Ascending aorta (tissue), 2 donors: Measurements from ENCODE around the gene KLHDC4. TPM values are rescaled to one million over a fixed set of nuclear protein-coding genes. Genes with fewer than 3 reads are reported as not detected.

Source experiments
- DNase-seq, 2 donors: peaks; one replicate each; pipeline ENCODE4 v3.0.0-alpha.2; 2019; ENCODE audit warnings: low spot score in 2 of 2
- H3K27ac ChIP-seq, 2 donors: fragments of 200-600 bp; sonication (generic); one replicate each; pipeline ENCODE4 v1.5.1; 2016 to 2017; ENCODE audit warnings: mild to moderate bottlenecking in 1 of 2
- H3K27me3 ChIP-seq: fragments of 200-600 bp; sonication (generic); one replicate; pipeline ENCODE4 v1.5.1; 2017
- H3K36me3 ChIP-seq, 2 donors: fragments of 200-600 bp; sonication (generic); one replicate each; pipeline ENCODE4 v1.5.1; 2016
- H3K4me1 ChIP-seq, 2 donors: fragments of 200-600 bp; sonication (generic); one replicate each; pipeline ENCODE4 v1.5.1; 2016 to 2017; ENCODE audit warnings: mild to moderate bottlenecking in 1 of 2
- H3K4me3 ChIP-seq, 2 donors: fragments of 200-600 bp; sonication (generic); one replicate each; pipeline ENCODE4 v1.5.1; 2016 to 2017; ENCODE audit warnings: mild to moderate bottlenecking in 1 of 2
- H3K9me3 ChIP-seq, 2 donors: fragments of 200-600 bp; sonication (generic); one replicate each; pipeline ENCODE4 v1.5.1; 2016
- intact Hi-C: fragments of 100-400 bp; cut with DNase I; formaldehyde crosslinking; loops from one replicate; pipeline ENCODE4 v1.15.1; 2023
- total RNA-seq: library from RNA; depleted of rRNA; stranded (reverse); fragments of >200 nt; gene quantifications from one replicate; pipeline ENCODE4 v1.1.0, GENCODE V29; 2016
- TF ChIP-seq, protein P1 (sequence below), 3 experiments: fragments of 200-600 bp in 2 of 3; fragments of 450-650 bp in 1 of 3; sonication (generic) in 2 of 3; IDR thresholded peaks; one replicate each; pipeline ENCODE4 v1.5.1; 2016 to 2019; ENCODE audit warnings: antibody characterized with exemption in 3 of 3, mild to moderate bottlenecking in 1 of 3, moderate library complexity in 1 of 3

Gene KLHDC4
- total RNA-seq, 1 donor from 2014 or later: 38.4 TPM

DNA sequence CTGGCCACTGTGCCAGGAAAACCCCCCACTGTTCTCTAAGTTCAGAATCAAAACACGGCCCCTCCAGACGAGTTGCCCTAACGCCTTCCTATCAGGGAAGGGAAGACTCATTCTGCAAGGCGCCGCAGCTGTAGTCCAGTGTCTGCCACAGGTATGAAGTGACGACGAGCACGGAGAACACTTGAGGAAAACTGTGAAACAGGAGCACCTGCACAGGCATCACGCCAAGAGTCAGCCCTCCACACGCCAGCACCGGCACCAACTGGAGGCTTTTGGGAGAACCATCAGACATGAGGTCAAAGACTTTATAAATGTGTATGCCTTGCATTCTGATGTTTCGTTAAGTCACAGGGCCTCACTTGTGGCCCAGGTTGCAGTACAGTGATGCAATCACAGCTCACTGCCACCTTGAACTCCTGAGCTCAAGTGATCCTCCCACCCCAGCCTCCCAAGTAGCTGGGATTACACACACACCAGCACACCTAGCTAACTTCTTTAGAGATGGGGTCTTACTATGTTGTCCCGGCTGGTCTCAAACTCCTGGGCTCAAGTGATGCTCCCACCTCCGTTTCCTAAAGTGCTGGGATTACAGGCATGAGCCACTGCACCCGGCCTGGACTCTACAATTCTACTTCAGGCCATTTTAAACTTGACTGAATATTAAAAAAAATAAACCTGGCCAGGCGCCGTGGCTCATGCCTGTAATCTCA is 22.9 kb downstream of the KLHDC4 start:
- TF ChIP-seq, protein P1, sequence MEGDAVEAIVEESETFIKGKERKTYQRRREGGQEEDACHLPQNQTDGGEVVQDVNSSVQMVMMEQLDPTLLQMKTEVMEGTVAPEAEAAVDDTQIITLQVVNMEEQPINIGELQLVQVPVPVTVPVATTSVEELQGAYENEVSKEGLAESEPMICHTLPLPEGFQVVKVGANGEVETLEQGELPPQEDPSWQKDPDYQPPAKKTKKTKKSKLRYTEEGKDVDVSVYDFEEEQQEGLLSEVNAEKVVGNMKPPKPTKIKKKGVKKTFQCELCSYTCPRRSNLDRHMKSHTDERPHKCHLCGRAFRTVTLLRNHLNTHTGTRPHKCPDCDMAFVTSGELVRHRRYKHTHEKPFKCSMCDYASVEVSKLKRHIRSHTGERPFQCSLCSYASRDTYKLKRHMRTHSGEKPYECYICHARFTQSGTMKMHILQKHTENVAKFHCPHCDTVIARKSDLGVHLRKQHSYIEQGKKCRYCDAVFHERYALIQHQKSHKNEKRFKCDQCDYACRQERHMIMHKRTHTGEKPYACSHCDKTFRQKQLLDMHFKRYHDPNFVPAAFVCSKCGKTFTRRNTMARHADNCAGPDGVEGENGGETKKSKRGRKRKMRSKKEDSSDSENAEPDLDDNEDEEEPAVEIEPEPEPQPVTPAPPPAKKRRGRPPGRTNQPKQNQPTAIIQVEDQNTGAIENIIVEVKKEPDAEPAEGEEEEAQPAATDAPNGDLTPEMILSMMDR (IDR thresholded peaks at IDR 0.05): no peak
- H3K9me3 ChIP-seq: no peaks in the 10 kb centered on the region
- H3K36me3 ChIP-seq: peaks cover 18 to 38% of the 10 kb centered on the region in 2 donors
- H3K4me3 ChIP-seq: no peak overlapping the region
- peaks cover 0 to 3% of the 10 kb centered on the region in 2 donors for H3K4me1 ChIP-seq
- DNase-seq: no peak
- no peak overlapping the region for H3K27ac ChIP-seq
- intact Hi-C loops: no loop called here
- no peaks in the 10 kb centered on the region for H3K27me3 ChIP-seq

DNA sequence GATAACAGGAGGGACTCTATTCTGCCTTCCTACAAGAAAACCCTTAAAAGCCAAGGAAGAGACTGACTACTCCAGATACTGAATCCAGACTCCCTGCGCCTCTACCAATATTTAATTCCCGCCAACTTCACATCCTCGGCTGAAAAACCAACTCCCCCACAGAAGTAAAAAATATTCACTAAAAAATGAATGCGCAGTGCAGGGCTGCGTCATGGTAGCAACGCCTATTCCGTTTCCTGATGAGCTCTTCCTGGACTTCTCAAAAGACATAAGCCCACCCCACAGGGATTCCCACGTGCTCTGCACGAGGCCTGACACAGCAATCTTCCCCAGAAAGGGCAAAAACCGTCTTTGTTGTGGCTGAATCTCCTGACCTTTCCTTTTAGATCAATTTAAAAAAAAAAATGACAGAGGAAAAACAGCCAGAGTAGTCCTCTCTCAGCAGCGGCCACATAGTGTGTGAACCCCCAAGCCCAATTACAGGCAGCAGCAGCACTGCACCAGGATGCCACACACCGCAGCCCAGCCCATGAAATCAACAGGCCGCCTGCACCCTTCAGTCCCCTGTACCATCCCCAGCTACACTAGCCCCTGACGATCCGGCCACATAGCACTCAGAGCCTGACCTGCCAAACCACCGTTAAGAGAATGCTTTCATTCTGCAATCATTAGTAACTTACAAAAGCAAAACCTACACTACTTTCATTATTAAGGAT is 23.9 kb downstream of the KLHDC4 start:
- DNase-seq: no peak
- intact Hi-C loops: no loop called here
- no peaks in the 10 kb centered on the region for H3K27me3 ChIP-seq
- H3K27ac ChIP-seq: no peak overlapping the region
- no peaks in the 10 kb centered on the region for H3K9me3 ChIP-seq
- no peak overlapping the region for H3K4me3 ChIP-seq
- TF ChIP-seq, protein P1 (IDR thresholded peaks at IDR 0.05): no peak
- peaks cover 0 to 3% of the 10 kb centered on the region in 2 donors for H3K4me1 ChIP-seq
- H3K36me3 ChIP-seq: peaks cover 9 to 28% of the 10 kb centered on the region in 2 donors

- TF ChIP-seq, protein P1 (IDR thresholded peaks at IDR 0.05): no peak
- H3K4me1 ChIP-seq: peaks cover 0 to 3% of the 10 kb centered on the region in 2 donors
- peaks cover 14 to 24% of the 10 kb centered on the region in 2 donors for H3K36me3 ChIP-seq
- intact Hi-C loops: no loop called here
- H3K27me3 ChIP-seq: no peaks in the 10 kb centered on the region
- no peak overlapping the region for H3K4me3 ChIP-seq
- H3K9me3 ChIP-seq: no peaks in the 10 kb centered on the region
- H3K27ac ChIP-seq: no peak overlapping the region
- DNase-seq: no peak
Measured at GRCh38 chr16:87740909-87741424, 24.8 kb downstream of the KLHDC4 start.

DNA sequence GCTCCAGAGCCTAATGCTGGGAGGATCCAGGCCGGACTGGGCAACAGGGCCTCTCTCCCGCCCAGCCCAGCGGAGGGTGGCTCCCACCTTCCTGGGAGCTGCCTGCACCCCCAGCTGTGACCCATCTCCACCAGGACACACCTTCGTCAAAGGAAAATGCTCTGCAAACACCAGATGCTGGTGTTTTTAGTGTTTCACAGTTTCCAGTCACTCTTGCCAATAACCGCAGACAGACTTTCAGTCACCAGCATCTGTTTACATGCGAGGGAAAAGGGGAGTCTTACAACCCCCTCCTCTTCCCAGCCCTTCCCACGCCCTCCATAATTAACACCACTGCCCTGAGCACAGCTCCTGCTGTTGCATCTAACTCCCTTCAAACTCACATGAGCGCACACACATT is 25.3 kb downstream of the KLHDC4 start:
- no peak for DNase-seq
- H3K4me1 ChIP-seq: peaks cover 0 to 3% of the 10 kb centered on the region in 2 donors
- TF ChIP-seq, protein P1 (IDR thresholded peaks at IDR 0.05): no peak
- no peak overlapping the region for H3K4me3 ChIP-seq
- no peaks in the 10 kb centered on the region for H3K9me3 ChIP-seq
- no peak overlapping the region for H3K27ac ChIP-seq
- intact Hi-C loops: no loop called here
- H3K36me3 ChIP-seq: peaks cover 12 to 21% of the 10 kb centered on the region in 2 donors
- H3K27me3 ChIP-seq: no peaks in the 10 kb centered on the region

- no peak overlapping the region for H3K27ac ChIP-seq
- H3K27me3 ChIP-seq: no peaks in the 10 kb centered on the region
- H3K4me1 ChIP-seq: peaks cover 0 to 3% of the 10 kb centered on the region in 2 donors
- peaks cover 8 to 17% of the 10 kb centered on the region in 2 donors for H3K36me3 ChIP-seq
- no peaks in the 10 kb centered on the region for H3K9me3 ChIP-seq
- TF ChIP-seq, protein P1 (IDR thresholded peaks at IDR 0.05): no peak
- DNase-seq: no peak
- intact Hi-C loops: loop anchor here (10.0 kb wide), 1 partner anchor 65 kb away; no protein-coding TSS in a partner anchor
- no peak overlapping the region for H3K4me3 ChIP-seq
Measured at GRCh38 chr16:87739801-87740200, 26.0 kb downstream of the KLHDC4 start.
